ENCODE measurements around the gene ZFR2.
A peak's percentile ranks its signal among the peaks of the same experiment; 100 is the strongest.
"Not testable (repeated sequence)": the region's sequence is repeated elsewhere in the genome, so short reads cannot be mapped to it uniquely, and the experiment has no call there.

Gene ZFR2

DNA sequence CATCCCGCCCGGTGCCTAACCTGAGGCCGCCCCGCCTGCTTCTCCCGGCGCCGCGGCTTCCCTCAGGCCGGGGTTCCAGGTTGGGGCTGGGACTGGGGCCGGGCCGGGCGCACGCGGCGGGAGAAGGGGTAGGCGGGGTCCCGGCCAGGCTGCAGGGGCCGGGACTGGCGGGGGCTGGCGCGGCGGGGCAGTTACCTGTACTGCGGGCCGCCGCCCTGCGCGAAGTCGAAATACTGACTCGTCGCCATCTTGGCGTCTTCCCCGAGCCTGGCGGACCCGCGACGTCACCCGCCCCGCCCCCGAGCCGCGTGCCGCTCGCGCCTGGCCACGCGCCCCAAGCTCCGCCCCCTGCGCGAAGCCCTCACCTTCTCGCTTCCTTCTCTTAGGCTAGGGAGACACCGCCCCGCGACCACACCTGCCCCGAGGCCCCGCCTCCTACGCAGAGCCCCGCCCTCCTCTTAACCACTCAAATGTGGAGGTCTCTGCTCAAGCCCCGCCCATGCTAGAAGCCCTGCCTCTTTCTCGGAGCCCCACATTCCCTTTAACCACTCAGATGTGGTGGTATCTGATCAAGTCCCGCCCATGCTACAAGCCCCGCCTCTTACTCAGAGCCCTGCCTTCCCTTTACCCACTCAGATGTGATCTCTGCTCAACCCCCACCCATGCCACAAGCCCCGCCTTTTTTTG lies at the start of gene ZFR2:
Gene ZFR2 (minus strand): TSS at position 269 of the 687 bp plus-strand sequence. CDS start 21 bp downstream, at position 248.
- peak in 1 of 2 donors; percentile 15 for DNase-seq (ENCODE audit: low read depth in 2 of 2)

DNA sequence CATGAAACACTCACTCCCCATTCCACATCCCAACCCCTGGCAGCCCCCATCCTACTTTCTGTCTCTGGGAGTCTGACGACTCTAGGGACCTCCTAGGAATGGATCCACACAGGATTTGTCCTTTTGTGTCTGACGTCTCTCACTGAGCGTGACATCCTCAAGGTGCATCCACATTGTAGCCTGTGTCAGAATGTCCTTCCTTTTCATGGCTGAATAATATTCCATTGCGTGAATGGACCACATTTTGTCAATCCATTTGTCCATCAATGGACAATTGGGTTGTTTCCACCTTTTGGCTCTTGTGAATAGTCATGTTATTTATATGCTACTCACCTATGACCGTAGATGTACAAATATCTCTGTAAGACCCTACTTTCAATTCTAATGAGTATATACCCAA lies 47.2 kb upstream of the ZFR2 start:
- DNase-seq (ENCODE audit: low read depth in 2 of 2), result no peak

DNA sequence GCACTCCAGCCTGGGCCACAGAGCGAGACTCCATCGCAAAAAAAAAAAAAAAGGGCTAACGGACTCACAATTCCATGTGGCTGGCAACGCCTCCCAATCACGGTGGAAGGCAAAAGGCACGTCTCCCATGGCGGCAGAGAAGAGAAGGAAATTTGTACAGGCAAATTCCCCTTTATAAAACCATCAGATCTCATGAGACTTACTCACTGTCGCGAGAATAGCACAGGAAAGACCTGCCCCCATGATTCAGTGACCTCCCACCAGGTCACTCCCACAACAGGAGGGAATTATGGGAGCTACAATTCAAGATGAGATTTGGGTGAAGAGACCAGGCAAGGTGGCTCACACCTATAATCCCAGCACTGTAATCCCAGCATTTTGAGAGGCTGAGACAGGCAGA lies 45.4 kb upstream of the ZFR2 start:
- no peak for DNase-seq (ENCODE audit: low read depth in 2 of 2)

DNA sequence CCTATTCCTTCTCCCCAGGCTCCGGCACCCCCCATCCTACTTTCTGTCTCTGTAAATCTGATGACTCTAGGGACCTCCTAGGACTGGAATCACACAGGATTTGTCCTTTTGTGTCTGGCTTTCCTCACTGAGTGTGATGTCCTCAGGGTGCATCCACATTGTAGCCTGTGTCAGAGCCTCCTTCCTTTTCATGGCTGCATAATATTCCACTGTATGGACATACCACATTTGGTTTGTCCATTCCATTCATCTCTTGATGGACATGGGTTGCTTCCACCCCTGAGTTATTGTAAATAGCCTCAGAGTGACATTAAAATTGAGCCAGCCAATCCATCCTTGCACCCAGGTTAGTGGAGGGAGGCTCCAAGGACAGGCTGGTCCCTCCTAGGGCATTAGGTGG lies 41.3 kb upstream of the ZFR2 start:
- no peak for DNase-seq (ENCODE audit: low read depth in 2 of 2)

DNA sequence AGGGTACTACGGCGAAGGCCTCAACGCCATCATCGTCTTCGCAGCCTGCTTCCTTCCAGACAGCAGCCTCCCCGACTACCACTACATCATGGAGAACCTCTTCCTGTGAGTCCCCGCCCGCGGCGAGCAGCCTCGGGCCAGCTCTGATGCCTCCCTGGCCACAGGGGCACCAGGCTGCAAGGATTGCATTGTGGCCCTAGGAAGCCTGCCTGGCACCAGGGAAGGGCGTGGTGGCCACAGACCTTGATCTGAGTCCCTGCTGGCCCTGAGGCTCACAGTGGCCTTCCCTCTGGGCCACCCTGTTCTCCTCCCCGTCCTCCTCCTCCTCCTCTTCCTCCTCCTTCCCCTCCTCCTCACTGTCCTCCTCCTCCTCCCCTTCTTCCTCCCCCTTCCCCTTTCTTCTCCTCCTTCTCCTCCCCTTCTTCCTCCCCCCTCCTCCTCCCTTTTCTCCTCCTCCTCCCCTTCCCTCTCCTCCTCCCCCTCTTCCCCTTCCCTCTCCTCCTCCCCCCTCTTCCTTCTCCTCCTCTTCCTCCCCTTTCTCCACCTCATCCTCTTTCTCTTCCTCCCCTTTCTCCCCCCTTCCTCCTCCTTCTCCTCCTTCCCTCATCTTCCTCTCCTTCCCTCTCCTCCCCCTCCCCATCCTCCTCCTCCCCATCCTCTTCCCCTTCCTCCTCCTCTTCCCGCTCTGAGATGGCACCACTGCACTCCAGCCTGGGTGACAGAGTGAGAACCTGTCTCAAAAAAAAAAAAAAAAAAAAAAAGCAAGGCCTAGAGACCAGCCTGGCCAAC lies 39.6 kb upstream of the ZFR2 start:
- DNase-seq (ENCODE audit: low read depth in 2 of 2), result no peak

DNA sequence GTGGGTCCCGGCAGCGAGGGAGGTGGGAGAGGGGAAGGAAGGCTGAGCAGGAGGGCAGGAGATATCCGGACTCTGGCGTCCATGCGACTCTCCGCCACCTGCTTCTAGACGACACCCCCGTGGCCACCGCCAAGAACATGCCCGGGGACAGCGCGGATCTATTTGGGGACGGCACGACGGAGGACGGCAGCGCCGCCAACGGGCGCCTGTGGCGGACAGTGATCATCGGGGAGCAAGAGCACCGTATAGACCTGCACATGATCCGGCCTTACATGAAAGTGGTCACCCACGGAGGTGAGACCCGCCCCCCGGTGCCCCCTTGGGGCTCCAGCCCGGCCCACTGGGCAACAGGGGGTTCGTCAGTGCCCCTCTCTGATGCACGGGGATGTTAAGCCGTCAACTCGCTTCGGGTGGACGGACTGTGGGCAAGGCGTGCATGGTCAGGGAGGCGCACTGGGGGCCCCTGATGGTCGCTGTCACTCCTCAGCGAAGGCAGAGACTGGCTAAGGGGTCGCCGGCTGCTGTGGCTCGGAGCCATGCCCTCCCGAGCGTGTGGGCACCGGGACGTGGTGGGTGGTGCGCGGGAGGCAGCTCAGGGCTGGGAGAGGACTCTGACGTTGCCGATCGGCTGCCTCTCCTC lies 38.9 kb upstream of the ZFR2 start:
- DNase-seq (ENCODE audit: low read depth in 2 of 2), result no peak

DNA sequence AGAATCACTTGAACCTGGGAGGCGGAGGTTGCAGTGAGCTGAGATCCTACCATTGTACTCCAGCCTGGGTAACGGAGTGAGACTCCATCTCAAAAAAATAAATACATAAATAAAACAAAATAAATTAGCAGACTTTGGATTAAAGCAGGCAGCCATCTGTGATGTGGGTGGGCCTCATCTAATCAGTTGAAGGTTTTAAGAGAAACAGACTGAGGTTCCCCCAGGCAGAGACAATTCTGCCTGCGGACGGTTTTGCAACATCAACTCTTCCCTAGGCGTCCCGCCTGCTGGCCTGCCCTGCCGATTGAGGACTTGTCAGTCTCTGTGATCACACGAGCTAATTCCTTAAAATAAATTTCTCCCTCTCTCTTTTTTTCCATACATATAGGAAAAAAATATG lies 35.4 kb upstream of the ZFR2 start:
- no peak for DNase-seq (ENCODE audit: low read depth in 2 of 2)

DNA sequence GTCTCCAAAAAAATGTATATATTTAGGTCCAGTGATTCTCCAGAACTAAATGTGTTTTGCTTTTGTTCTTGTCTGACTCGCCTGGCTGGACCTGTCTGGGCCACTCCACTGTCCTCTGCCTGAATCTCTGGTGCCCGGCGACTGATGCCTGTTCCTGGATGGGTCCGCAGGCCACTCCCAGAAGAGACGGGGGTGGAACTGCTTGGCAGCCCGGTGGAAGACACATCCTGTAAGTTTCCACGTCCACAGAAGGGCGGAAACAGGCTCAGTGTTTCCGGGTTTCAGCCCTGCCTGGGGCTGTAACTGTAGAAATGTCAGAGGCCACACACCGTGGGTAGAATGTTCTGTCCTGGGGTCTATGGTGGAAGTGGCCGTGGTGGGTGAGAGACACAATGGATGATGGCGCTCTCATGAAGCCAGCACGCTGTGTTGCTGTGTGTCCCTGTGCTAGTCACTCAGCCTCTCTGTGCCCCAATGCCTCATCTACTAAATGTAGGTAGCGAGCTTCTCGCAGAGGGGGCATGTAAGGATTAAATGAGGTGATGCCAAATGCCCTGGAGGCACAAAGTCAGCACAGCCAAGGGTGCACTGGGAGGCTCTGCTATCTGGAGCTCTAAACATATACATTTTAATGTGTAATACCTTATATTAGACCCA lies 33.6 kb upstream of the ZFR2 start:
- no peak for DNase-seq (ENCODE audit: low read depth in 2 of 2)

DNA sequence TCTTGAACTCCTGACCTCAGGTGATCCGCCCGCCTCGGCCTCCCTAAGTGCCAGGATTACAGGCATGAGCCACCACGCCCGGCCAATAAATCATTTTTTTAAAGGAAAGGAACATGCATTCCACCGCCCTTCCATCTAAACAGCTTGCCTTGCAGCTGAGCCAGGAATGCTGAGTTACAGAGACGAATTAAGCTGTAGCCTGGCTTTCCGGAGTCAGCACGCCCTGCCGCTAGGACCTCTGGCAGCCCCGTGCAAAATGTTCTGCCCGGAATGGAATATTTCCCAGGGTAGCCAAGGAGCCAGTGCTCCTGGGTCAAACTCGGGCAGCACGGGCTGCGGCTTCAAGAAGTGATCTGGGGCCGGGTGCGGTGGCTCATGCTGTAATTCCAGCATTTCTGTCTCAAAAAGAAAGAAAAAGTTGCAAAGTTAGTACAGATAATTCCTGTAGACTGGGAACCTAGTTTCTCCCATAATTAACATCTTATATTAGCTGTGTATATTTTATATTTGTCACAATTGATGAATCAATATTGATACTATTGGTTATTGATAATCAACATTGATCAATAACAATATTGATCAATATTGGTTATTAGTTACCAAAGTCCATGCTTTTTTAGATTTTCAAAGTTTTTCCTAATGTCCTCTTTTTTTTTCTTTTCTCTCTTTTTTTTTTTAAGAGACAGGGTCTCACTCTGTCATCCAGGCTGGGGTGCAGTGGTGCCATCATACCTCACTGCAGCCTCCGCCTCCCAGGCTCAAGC lies 30.9 kb upstream of the ZFR2 start:
- DNase-seq (ENCODE audit: low read depth in 2 of 2), result no peak

DNA sequence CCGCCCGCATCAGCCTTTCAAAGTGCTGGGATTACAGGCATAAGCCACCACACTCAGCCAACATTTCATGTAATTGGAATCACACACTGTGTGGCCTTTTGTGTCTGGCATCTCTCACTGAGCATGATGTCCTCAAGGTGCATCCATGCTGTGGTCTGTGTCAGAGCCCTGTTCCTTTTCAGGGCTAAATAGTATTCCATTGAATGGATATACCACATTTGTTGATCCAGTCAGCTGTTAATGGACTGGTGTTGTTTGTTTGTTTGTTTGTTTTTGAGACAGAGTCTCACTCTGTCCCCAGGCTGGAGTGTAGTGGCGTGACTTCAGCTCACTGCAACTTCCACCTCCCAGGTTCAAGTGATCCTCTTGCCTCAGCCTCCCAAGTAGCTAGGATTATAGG lies 29.6 kb upstream of the ZFR2 start:
- DNase-seq (ENCODE audit: low read depth in 2 of 2), result no peak

DNA sequence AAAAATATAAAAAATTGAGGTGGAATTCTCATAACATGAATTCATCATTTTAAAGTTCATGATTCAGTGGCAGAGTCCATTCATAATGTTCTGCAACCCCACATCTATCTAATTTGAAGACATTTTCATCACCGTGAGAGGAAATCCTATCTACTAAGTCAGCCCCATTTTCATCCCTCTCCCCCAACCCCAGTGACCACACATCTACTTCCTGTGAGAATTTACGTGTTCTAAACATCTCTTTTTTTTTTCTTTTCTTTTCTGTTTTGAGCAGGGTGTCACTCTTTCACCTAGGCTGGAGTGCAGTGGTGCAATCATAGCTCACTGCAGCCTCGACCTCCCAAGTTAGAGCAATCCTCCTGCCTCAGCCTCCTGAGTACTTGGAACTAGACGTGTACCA lies 29.1 kb upstream of the ZFR2 start:
- no peak for DNase-seq (ENCODE audit: low read depth in 2 of 2)

DNA sequence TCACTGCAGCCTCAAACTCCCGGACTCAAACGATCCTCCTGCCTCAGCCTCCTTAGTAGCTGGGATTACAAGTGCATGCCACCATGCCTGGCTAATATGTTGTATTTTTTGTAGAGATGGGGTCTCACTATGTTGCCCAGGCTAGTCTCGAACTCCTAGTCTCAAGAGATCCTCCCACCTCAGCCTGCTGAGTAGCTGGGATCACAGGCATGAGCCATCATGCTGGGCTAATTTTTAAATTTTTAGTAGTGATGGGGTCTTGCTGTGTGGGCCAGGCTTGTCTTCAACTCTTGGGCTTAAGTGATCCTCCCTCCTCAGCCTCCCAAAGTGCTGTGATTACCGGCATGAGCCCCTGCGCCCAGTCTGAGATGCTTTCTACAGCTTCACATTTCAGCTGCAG lies 26.9 kb upstream of the ZFR2 start:
- DNase-seq (ENCODE audit: low read depth in 2 of 2), result no peak

DNA sequence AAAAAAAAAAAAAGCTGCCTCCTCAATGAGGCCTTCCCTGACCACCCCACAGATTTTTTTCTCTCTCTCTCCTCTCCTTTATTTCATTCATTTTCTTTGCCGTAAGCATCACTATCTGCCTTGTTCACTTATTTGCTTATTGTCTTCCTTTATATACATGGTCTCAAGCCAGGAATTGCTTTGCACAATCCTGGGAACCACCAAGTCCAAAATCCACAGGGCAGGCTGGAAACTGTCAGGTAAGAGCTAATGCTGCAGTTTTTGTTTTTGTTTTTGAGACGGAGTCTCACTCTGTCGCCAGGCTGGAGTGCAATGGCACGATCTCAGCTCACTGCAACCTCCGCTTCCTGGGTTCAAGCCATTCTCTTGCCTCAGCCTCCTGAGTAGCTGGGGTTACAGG lies 26.1 kb upstream of the ZFR2 start:
- not testable (repeated sequence) for DNase-seq (ENCODE audit: low read depth in 2 of 2)

DNA sequence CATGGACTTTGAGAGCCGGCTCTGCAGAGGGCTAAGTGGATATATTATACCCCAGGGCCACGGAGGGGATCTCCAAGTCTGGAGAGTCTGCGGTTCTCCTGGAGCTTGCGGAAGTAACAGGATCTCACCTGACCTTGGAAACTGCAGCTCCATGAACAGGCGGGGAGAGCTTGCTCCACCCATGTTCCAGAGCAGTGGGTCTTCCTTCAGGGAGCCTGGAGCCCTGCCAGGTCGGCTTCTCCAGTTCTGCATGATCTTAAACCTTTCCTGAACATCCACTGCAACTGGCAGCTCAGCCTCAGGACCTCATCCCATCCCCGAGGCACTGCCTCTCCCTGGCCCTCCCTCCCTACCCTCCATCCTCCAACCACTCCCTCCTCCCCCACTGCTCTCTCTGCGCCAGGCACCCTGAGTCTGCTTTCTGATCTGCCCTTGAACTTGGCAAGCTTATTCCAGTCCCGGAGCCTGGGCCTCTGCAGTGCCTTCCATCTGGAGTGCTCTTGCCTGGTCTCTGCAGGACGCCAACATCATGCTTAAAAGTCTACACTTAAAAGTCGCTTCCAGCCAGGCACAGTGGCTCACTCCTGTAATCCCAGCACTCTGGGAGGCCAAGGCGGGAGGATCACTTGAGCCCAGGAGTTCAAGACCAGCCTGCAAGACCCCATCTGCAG lies 24.8 kb upstream of the ZFR2 start:
- DNase-seq (ENCODE audit: low read depth in 2 of 2), result no peak

DNA sequence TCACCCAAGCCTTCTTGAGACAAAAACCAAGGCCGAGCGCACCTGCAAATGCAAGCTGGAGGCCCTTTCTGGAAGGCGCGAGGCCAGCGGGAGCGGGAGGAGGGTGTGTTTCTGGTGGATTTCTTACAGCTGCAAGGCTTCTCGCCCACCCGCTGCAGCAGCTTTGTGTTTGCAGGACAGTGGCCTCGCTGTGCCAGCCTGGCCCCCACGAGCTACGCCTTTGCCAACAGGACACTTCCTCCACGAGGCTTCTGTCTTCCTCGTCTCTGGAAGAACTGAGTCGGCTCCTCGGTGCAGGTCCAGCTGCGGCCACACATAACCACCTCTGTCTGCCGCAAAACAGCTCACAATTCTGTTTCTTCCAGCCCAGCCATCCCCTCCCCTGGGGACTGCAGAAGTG lies 21.8 kb upstream of the ZFR2 start:
- DNase-seq (ENCODE audit: low read depth in 2 of 2), result no peak

DNA sequence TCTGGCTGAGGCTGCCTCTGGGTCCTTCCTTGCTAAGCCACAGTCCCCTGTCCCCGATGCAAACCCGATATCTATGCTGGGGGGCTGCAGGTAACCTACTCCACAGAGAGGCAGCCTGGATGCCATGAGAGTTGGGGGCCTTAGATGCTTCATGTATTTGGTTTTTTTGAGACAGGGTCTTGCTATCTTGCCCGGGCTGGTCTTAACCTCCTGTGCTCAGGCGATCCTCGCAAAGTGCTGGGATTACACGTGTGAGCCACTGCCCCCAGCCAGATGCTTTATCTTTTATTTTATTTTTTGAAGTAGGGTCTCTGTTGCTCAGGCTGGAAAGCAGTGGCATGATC lies 13.2 kb upstream of the ZFR2 start:
- DNase-seq (ENCODE audit: low read depth in 2 of 2), result no peak

DNA sequence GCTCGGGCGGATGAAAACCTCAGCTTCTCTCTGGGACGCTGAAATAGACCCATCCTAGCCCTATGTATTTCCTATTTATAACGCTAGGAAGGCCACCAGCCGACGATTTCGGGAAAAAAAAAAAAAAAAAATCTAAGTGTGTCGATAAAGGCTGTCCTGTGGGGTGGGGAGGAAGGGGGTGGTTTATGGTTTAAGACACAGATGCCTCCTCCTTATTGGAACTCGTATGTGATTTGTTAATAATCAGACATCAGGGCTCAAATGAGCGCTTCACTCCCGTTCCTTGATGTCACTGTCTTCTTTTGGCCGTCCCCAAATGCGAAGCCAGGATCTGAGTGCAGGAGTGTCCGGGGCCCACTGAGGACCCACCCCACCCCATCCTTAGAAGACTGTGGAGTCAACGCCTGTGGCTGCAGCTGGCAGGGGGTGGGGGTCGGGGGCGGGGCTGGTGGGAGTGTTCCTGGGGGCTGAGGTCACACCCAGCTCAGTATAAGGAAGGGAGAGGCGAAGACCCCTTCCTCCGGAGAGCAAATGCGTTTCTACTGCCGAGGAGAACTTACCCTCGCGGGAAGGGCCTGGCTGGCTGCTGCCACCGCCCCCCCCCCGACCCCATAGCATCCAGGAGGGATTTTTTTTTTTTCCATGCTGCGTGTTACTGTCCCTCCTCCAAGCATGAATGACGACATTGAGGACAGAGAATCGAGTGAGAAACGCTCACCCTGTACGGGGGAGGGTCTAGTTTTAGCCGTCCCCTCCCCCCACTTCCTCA lies 12.6 kb upstream of the ZFR2 start:
- no peak for DNase-seq (ENCODE audit: low read depth in 2 of 2)

DNA sequence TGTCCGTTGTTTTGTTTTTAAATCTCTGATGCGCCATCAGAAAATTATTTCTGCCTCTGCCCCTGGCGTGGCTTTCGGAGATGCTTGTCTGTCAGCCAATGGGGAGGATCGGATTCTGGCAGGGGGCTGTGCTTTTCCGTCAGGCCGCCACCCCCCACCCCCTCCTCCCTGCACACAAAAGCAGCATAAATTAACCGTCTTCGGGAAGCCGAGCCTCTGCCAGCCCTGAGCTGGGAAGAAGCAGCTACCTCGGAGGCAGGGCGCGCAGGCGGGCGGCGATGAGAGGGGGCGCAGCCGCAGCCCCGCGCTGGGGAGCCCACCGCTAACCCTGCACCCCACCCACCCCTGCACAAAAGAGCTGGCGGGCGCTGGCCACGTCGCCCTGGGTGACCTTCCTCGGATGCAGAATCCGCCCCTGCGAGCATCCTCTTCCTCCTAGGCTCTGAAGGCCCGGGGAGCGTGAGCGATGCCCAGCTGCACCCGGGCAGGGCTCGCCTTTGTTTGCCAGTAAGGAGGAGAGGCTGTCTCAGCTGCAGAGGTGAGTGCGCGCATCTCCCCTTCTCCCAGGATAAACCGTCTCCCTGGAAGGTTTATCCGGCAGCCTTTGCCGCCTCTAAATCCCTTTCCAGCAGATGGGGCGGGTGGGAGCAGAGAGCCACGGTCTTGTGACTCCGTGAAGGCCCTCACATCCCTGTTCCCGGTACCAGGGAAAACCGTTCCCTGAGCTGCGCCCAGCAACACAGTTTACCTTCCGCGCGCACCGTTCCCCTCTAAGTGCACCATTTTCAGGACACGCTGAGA lies 11.8 kb upstream of the ZFR2 start, which contains the start of gene ATCAY:
Gene ATCAY (plus strand): TSS at position 215 of the 801 bp plus-strand sequence. CDS start 5,083 bp downstream, outside the sequence.
- no peak for DNase-seq (ENCODE audit: low read depth in 2 of 2)

DNA sequence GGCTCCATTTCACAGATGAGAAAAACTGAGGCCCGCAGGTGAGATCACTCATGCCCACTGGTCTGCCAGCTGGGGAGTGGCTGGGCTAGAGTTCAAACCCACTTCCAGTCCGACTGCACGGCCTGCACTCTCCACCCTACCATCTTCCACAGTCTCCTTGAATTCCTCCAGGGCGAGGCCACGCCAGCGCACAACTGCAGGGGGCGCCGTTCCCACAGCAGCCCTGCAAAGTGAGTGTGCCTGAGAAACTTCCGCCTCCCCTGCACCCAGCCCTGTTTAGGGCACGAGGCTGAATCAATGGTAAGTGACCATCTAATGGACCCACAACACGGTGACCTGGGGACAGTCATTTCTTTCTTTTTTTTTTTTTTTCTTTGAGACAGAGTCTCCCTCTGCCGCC lies 10.8 kb upstream of the ZFR2 start:
- DNase-seq (ENCODE audit: low read depth in 2 of 2), result no peak
